ENCODE results near the gene TRIM71. TPM values are rescaled to one million over a fixed set of nuclear protein-coding genes. Genes with fewer than 3 reads are reported as not detected.
"Not testable (repeated sequence)": the region's sequence is repeated elsewhere in the genome, so short reads cannot be mapped to it uniquely, and the experiment has no call there.

The TRIM71 gene
- total and polyA plus RNA-seq, 2 of the 13 experiments (the other 11 are each of a cell fraction or from before 2014, with no cell fraction given) = 21.7 to 76.9 TPM

- TF ChIP-seq ZMYM3 (CRISPR knock-in tag; IDR thresholded peaks at IDR 0.05) = peak; percentile 57; the same call in 1 of the 2 replicates
Measured at GRCh38 chr3:32845546-32845945, 27.7 kb downstream of the TRIM71 start (continued).

GRCh38 chr3:32847045-32847444 is 29.2 kb downstream of the TRIM71 start:
- ATAC-seq = peak; percentile 12

More at GRCh38 chr3:32847045-32847444, 29.2 kb downstream of the TRIM71 start:
- H3K4me1 ChIP-seq (ENCODE audit: insufficient read depth, low read length) = peaks cover 100% of the 10 kb centered on the region
- BruUV-seq (replicated peaks); intact Hi-C loops (cut with micrococcal nuclease; ENCODE audit: unreplicated experiment); CTCF ChIA-PET (ENCODE audit: low intra/inter-chr PET ratio, low total read pairs); H3K4me3 ChIP-seq (replicated peaks in 1 of 3; ENCODE audit: insufficient read depth in 1 of 3, low read depth in 2 of 3, low read length in 3 of 3); H3K36me3 ChIP-seq (replicated peaks in 1 of 2; ENCODE audit: control insufficient read depth in 1 of 2, insufficient read depth in 2 of 2, low read length in 2 of 2); H2AFZ ChIP-seq (ENCODE audit: low read length); in situ Hi-C loops (cut with HindIII; ENCODE audit: extremely low pct_ligation_motif_present, low pct_unique_long_range_greater_than_20kb); H3K27me3 ChIP-seq (ENCODE audit: control insufficient read depth in 1 of 2, insufficient read depth in 2 of 2, low read length in 2 of 2); FAIRE-seq; H3K9ac ChIP-seq (ENCODE audit: insufficient read depth, low read depth, low read length); H3K9me3 ChIP-seq (ENCODE audit: low read length); DNase-seq (ENCODE audit: low spot score): not testable (repeated sequence)
- H4K20me1 ChIP-seq (ENCODE audit: insufficient read depth, low read length) = peaks cover 88% of the 10 kb centered on the region
- H3K27ac ChIP-seq (ENCODE audit: extremely low read length, insufficient read depth, low read length) = peak overlapping the region; percentile 27
- H3K79me2 ChIP-seq (ENCODE audit: insufficient read depth, low read length) = peaks cover 98% of the 10 kb centered on the region
- POLR2A ChIA-PET = interaction anchor here (0.6 kb wide), 1 partner anchor 9 kb away, joined by 3 read pairs; no protein-coding TSS in a partner anchor
- TF ChIP-seq ZNF687 (CRISPR knock-in tag; IDR thresholded peaks at IDR 0.05) = peak; percentile 55
- peak; percentile 80 for TF ChIP-seq RBM22 (optimal IDR thresholded peaks at IDR 0.05; ENCODE audit: low read length)
- peak; percentile 86 for TF ChIP-seq ZBTB33 (CRISPR knock-in tag; IDR thresholded peaks at IDR 0.05)
- TF ChIP-seq ZNF460 (CRISPR knock-in tag; IDR thresholded peaks at IDR 0.05; ENCODE audit: borderline replicate concordance) = 0 out of 2 replicates have a peak, but pooled peaks have one; percentile 42
- 0 out of 2 replicates have a peak, but pooled peaks have one; percentile 39 for TF ChIP-seq ZBTB38 (CRISPR knock-in tag; IDR thresholded peaks at IDR 0.05)
- TF ChIP-seq, protein P1, sequence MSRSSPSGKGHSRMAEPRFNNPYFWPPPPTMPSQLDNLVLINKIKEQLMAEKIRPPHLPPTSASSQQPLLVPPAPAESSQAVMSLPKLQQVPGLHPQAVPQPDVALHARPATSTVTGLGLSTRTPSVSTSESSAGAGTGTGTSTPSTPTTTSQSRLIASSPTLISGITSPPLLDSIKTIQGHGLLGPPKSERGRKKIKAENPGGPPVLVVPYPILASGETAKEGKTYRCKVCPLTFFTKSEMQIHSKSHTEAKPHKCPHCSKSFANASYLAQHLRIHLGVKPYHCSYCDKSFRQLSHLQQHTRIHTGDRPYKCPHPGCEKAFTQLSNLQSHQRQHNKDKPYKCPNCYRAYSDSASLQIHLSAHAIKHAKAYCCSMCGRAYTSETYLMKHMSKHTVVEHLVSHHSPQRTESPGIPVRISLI (CRISPR knock-in tag; IDR thresholded peaks at IDR 0.05; ENCODE audit: borderline replicate concordance) = peak; percentile 61; the same call in 1 of the 2 replicates
- peak; percentile 10; the same call in 1 of the 2 replicates for TF ChIP-seq CEBPB (IDR thresholded peaks at IDR 0.05; ENCODE audit: borderline replicate concordance, low read depth, low read length)
- TF ChIP-seq, protein P2, sequence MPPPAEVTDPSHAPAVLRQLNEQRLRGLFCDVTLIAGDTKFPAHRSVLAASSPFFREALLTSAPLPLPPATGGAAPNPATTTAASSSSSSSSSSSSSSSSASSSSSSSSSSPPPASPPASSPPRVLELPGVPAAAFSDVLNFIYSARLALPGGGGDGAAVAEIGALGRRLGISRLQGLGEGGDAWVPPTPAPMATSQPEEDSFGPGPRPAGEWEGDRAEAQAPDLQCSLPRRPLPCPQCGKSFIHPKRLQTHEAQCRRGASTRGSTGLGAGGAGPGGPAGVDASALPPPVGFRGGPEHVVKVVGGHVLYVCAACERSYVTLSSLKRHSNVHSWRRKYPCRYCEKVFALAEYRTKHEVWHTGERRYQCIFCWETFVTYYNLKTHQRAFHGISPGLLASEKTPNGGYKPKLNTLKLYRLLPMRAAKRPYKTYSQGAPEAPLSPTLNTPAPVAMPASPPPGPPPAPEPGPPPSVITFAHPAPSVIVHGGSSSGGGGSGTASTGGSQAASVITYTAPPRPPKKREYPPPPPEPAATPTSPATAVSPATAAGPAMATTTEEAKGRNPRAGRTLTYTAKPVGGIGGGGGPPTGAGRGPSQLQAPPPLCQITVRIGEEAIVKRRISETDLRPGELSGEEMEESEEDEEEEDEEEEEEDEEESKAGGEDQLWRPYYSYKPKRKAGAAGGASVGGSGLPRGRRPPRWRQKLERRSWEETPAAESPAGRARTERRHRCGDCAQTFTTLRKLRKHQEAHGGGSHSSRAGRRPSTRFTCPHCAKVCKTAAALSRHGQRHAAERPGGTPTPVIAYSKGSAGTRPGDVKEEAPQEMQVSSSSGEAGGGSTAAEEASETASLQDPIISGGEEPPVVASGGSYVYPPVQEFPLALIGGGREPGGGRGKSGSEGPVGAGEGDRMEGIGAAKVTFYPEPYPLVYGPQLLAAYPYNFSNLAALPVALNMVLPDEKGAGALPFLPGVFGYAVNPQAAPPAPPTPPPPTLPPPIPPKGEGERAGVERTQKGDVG (CRISPR knock-in tag; IDR thresholded peaks at IDR 0.05; ENCODE audit: borderline replicate concordance) = 0 out of 2 replicates have a peak, but pooled peaks have one; percentile 51
- TF ChIP-seq KMT2A (CRISPR knock-in tag; IDR thresholded peaks at IDR 0.05) = 0 out of 2 replicates have a peak, but pooled peaks have one; percentile 35
- WGBS (ENCODE audit: low lambda C conversion rate) = 60% methylated on average over 14 of the region's 15 CpGs
- H3K4me2 ChIP-seq (ENCODE audit: low read depth, low read length) = peak overlapping the region; percentile 48

Data from HepG2 (cell line).